ENCODE results near the gene INPP4A.

INPP4A gene

GRCh38 chr2:98552499-98553179, 108.0 kb downstream of the INPP4A start:
- no peak overlapping the region for H3K27ac ChIP-seq
- TF ChIP-seq ZFX (IDR thresholded peaks at IDR 0.05; ENCODE audit: borderline replicate concordance): no peak
- no peak for TF ChIP-seq CTCF (IDR thresholded peaks at IDR 0.05)

GRCh38 chr2:98554116-98554861, 109.6 kb downstream of the INPP4A start:
- H3K27ac ChIP-seq: no peak overlapping the region

GRCh38 chr2:98555696-98556095, 111.0 kb downstream of the INPP4A start:
- TF ChIP-seq ZFX (IDR thresholded peaks at IDR 0.05; ENCODE audit: borderline replicate concordance): no peak
- no peak for TF ChIP-seq CTCF (IDR thresholded peaks at IDR 0.05)

More at GRCh38 chr2:98554116-98554861, 109.6 kb downstream of the INPP4A start:
- TF ChIP-seq CTCF (IDR thresholded peaks at IDR 0.05) (no peak), ZFX (IDR thresholded peaks at IDR 0.05; ENCODE audit: borderline replicate concordance) (no peak)

GRCh38 chr2:98556344-98557033, 111.8 kb downstream of the INPP4A start:
- H3K27ac ChIP-seq: no peak overlapping the region
- TF ChIP-seq CTCF (IDR thresholded peaks at IDR 0.05) (no peak), ZFX (IDR thresholded peaks at IDR 0.05; ENCODE audit: borderline replicate concordance) (no peak)

More at GRCh38 chr2:98555696-98556095, 111.0 kb downstream of the INPP4A start:
- no peak overlapping the region for H3K27ac ChIP-seq

GRCh38 chr2:98558852-98559530, 114.3 kb downstream of the INPP4A start:
- TF ChIP-seq CTCF (IDR thresholded peaks at IDR 0.05) (no peak), ZFX (IDR thresholded peaks at IDR 0.05; ENCODE audit: borderline replicate concordance) (no peak)
- no peak overlapping the region for H3K27ac ChIP-seq

GRCh38 chr2:98559581-98559980, 114.9 kb downstream of the INPP4A start:
- H3K27ac ChIP-seq: no peak overlapping the region
- TF ChIP-seq CTCF (IDR thresholded peaks at IDR 0.05) (no peak), ZFX (IDR thresholded peaks at IDR 0.05; ENCODE audit: borderline replicate concordance) (no peak)

Data from 22Rv1 (cell line).